HFF-Myc (cell line): ENCODE results near the gene GPR152.

Experiments used
- DNase-seq: peaks from one replicate; pipeline ENCODE4 v3.0.0-alpha.2; 2011; ENCODE audit warnings: low read depth; ENCODE audit errors: extremely low read depth
- H3K4me3 ChIP-seq: replicated peaks from 2 replicates; pipeline ENCODE4 v1.5.1; 2011; ENCODE audit warnings: low read depth, mild to moderate bottlenecking, control low read depth, low read length
- CTCF ChIP-seq: IDR thresholded peaks from 2 replicates; pipeline ENCODE4 v1.5.1; 2012; ENCODE audit warnings: mild to moderate bottlenecking, low read depth, low read length, control low read depth; ENCODE audit errors: missing control alignments

The GPR152 gene

DNA sequence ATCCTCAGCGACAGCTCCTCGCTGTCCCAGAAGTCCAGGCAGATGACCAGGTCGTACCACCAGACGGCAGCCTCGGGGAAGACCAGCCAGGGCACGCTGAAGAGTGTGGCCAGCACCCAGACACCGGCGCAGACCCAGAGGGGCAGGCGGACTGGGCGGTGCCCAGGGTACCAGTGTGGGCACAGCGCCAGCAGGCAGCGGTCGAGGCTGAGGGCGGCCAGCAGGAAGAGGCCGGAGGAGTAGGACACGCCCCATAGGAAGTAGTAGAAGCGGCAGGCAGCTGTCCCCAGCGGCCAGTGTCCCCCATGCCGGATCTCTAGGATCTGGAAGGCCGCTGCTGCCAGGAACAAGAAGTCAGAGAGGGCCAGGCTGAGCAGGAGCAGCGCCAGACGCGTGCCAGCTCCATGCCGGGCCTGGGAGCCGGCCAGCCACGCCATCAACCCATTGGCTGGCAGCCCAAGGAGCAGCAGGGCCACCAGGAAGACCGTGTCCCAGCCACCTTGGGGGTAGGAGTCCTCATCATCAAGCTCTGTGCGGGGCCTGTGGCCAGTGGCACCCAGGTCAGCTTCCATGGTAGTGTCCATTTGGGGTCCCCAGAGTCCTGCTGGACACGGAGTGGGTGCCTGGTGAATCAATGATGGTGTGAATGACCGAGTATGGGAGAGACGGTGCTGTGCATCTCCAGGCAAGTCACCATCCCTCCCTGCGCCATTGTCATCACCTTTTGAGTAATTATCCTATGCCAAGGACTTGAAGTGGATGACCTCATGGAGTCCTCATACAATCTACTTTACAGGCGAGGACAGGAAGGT, at the start of gene GPR152:
Gene GPR152, minus strand, starts transcription at position 589 of the 812 bp plus-strand sequence. Its CDS starts 5 bp downstream, at position 584.
- no peak for TF ChIP-seq CTCF
- no peak within 1 kb of the TSS for H3K4me3 ChIP-seq
- no peak for DNase-seq

DNA sequence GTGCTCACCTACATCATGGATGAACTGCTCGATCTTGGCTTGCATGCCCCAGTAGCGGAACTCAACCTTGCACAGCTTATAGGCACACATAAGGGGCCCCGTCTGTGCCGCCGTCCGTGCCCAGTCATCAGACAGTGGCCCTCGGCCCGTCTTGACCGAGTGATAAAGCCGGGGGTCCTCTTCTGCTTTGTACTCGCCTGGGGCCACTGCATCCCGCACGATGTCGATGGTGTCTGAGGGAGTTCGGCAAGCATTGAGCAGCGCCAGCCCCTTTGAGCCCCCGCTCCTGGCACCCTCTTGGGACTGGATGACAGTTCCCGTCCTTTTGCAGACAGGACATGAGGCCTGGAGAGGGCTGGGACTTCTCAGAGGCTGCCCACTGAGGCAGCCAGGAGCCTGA, 49.3 kb upstream of the GPR152 start:
- no peak overlapping the region for H3K4me3 ChIP-seq
- no peak for DNase-seq
- no peak for TF ChIP-seq CTCF

DNA sequence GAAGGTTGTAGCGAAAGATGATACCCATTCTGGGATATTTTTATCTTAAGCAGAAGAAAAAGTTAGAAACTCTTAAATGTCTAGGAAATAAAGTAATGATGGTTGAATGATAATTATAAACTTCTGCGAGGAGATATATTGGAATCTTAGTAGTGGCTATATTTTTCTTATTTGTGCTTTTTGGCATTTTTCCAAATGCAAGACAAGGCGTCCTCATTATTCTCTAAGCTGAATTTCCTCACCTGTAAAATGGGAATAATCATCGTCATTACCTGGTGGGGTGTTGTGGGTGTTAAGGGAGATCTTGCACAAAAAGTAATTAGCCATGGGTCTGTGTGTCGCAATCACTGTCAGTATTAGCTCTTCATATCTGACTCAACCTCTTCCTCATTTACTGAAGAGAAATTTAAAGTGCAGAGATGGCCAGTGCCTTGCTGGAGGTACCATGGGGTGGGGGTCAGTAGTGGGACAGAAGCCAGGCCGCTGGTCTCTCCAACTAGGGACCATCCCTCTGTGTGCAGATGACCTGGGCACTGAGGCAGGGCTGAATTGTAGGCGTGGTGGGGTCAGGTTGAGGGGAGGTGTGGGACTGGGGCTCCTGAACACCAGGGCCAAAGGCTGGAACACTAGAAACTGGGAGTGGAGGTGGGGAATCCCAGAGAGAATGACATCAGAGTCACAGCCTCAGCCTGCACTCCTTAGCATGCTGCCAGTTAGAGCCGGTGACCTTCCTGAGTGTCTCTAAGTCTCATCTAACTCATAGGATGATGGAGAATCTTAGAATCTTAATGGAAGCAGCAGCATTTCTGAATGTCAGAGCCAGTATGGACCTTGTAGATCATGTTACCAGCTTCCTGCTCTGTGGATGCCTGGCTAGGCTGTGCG, 48.5 kb upstream of the GPR152 start:
- H3K4me3 ChIP-seq: no peak overlapping the region
- no peak for DNase-seq
- TF ChIP-seq CTCF: no peak

- no peak for DNase-seq
- no peak overlapping the region for H3K4me3 ChIP-seq
- no peak for TF ChIP-seq CTCF
Measured at GRCh38 chr11:67500484-67500821, 47.9 kb upstream of the GPR152 start.

DNA sequence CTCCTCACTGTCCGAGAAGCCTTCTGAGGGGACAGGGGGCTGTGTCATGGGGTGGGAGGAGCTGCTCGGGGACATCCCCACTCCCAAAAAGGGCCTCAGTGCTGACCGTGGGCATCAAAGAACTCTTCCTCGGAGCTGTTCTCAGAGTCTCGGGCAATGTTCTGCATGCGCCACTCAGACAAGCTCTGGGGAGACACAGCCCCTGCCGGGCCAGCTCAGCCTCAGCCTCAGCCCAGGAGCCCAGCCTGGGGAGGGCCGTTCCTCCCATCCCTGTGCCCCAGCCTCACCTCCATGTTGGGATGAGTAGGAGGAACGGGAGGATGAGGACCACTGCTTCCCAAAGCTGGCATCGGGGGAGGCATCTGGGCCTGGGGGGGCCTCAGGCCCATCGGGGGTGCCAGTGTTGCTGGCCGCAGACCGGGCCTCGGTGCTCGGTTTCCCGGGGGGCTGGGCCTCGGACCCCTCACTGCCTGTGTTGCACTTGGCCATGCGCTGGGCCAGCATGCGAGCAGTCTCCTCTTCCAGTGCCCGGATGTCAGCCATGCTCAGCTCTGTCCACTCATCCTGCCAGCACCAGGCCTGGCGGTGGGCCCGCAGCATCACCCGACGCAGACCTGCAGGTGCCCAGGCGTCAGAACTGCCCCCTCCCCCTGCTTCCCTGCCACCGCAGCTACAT, 47.4 kb upstream of the GPR152 start:
- DNase-seq: no peak
- no peak for TF ChIP-seq CTCF
- no peak overlapping the region for H3K4me3 ChIP-seq

- DNase-seq: no peak
- no peak overlapping the region for H3K4me3 ChIP-seq
- TF ChIP-seq CTCF: no peak
Measured at GRCh38 chr11:67498544-67498972, 46.0 kb upstream of the GPR152 start.
